Testis (tissue), 2 donors: ENCODE data around the gene WBP2.

Source experiments
- CTCF ChIP-seq, 3 experiments: fragments of 450-650 bp in 2 of 3; fragments of 200-600 bp in 1 of 3; sonication (generic) in 1 of 3; IDR thresholded peaks; one replicate each; pipeline ENCODE4 v1.5.1; 2016 to 2019; ENCODE audit warnings: antibody characterized with exemption in 3 of 3, mild to moderate bottlenecking in 2 of 3, moderate library complexity in 1 of 3
- POLR2A ChIP-seq: fragments of 450-650 bp; IDR thresholded peaks from one replicate; pipeline ENCODE4 v1.6.1; 2017; ENCODE audit warnings: antibody characterized with exemption, mild to moderate bottlenecking, moderate library complexity

- TF ChIP-seq POLR2A (no peak), CTCF (IDR thresholded peaks at IDR 0.05) (no peak)
These were observed 59.1 kb downstream of the WBP2 start for GRCh38 chr17:75795820-75796607.
